IMR-90 (cell line): ENCODE results near the gene GRAMD2A. TPM values are rescaled to one million over a fixed set of nuclear protein-coding genes. Genes with fewer than 3 reads are reported as not detected.

Source experiments
- ATAC-seq: fragments of 200-7000 bp; cut with Tn5 transposase; 2 replicates; pipeline ENCODE4 v1.9.1; 2020; ENCODE audit warnings: low read depth, mild to moderate bottlenecking, moderate library complexity
- Bru-seq: library from RNA; stranded (reverse); fragments of 400-500 nt; gene quantifications from one replicate; lab custom pipeline; 2021; lab: Mats Ljungman, UMichigan
- BruChase-seq, 2 experiments: library from RNA; stranded (reverse); fragments of 400-500 nt; gene quantifications; one replicate each; lab custom pipeline; 2021; lab: Mats Ljungman, UMichigan
- BruUV-seq: library from RNA; stranded (reverse); fragments of 400-500 nt; replicated peaks from 2 replicates; lab custom pipeline; 2021; lab: Mats Ljungman, UMichigan
- CTCF ChIA-PET: fragments of 300-600 bp; formaldehyde crosslinking; extraction: SDS; loops from one replicate; lab custom pipeline; 2021; ENCODE audit warnings: antibody characterized with exemption; lab: Yijun Ruan, JAX
- POLR2A ChIA-PET: fragments of 300-600 bp; sonication (Branson Sonifier 250); formaldehyde crosslinking; loops from one replicate; lab custom pipeline; 2022; ENCODE audit warnings: antibody characterized with exemption; ENCODE audit not compliant: unreplicated experiment; lab: Charles Lee
- DNase-seq: peaks from one replicate; pipeline ENCODE4 v3.0.0; 2013
- H2AFZ ChIP-seq: replicated peaks from 2 replicates; pipeline ENCODE3; 2013; ENCODE audit warnings: low read length, mild to moderate bottlenecking; ENCODE audit not compliant: poor library complexity
- H2AK5ac ChIP-seq: 2 replicates; pipeline ENCODE4 v1.6.1; 2013; ENCODE audit warnings: low read depth, low read length, inconsistent platforms
- H2AK9ac ChIP-seq: replicated peaks from 2 replicates; pipeline ENCODE3; 2013; ENCODE audit warnings: mild to moderate bottlenecking, low read depth, low read length, moderate library complexity; ENCODE audit not compliant: poor library complexity
- H2BK120ac ChIP-seq: 2 replicates; pipeline ENCODE4 v1.6.1; 2013; ENCODE audit warnings: low read depth, low read length, inconsistent platforms
- H2BK15ac ChIP-seq: 3 replicates; pipeline ENCODE4 v1.6.1; 2013; ENCODE audit warnings: low read depth, low read length, inconsistent platforms
- H2BK20ac ChIP-seq: 2 replicates; pipeline ENCODE4 v1.6.1; 2013; ENCODE audit warnings: low read depth, mild to moderate bottlenecking, inconsistent platforms, low read length, moderate library complexity
- H2BK5ac ChIP-seq: 2 replicates; pipeline ENCODE4 v1.6.1; 2013; ENCODE audit warnings: mild to moderate bottlenecking, low read depth, low read length, inconsistent platforms; ENCODE audit not compliant: poor library complexity, severe bottlenecking
- H3K14ac ChIP-seq: replicated peaks from 2 replicates; pipeline ENCODE4 v1.6.1; 2013; ENCODE audit warnings: low read depth, low read length, inconsistent platforms
- H3K18ac ChIP-seq: 2 replicates; pipeline ENCODE4 v1.6.1; 2013; ENCODE audit warnings: low read depth, low read length, control low read depth
- H3K23ac ChIP-seq: 2 replicates; pipeline ENCODE4 v1.6.1; 2013; ENCODE audit warnings: low read depth, low read length, inconsistent platforms
- H3K27ac ChIP-seq: 2 replicates; pipeline ENCODE4 v1.5.1; 2013; ENCODE audit warnings: mild to moderate bottlenecking, control low read depth, low read length; ENCODE audit not compliant: insufficient read depth
- H3K27me3 ChIP-seq: 2 replicates; pipeline ENCODE4 v1.6.1; 2013; ENCODE audit warnings: low read length; ENCODE audit not compliant: control insufficient read depth, insufficient read depth
- H3K36me3 ChIP-seq: 2 replicates; pipeline ENCODE4 v1.6.1; 2013; ENCODE audit warnings: low read length, mixed read lengths; ENCODE audit not compliant: control insufficient read depth, insufficient read depth
- H3K4ac ChIP-seq: 2 replicates; pipeline ENCODE4 v1.6.1; 2013; ENCODE audit warnings: low read depth, low read length, inconsistent platforms
- H3K4me1 ChIP-seq: 2 replicates; pipeline ENCODE4 v1.6.1; 2013; ENCODE audit warnings: low read length, mixed read lengths; ENCODE audit not compliant: control insufficient read depth, insufficient read depth
- H3K4me2 ChIP-seq: 2 replicates; pipeline ENCODE4 v1.6.1; 2013; ENCODE audit warnings: low read depth, mild to moderate bottlenecking, control low read depth, low read length, moderate library complexity
- H3K4me3 ChIP-seq: 2 replicates; pipeline ENCODE4 v1.5.1; 2013; ENCODE audit warnings: low read depth, mild to moderate bottlenecking, control low read depth, low read length, moderate library complexity; ENCODE audit not compliant: insufficient read depth
- H3K56ac ChIP-seq: 2 replicates; pipeline ENCODE4 v1.6.1; 2013; ENCODE audit warnings: low read length, inconsistent platforms; ENCODE audit not compliant: insufficient read depth; ENCODE audit errors: extremely low read depth
- H3K79me1 ChIP-seq, 2 experiments: 2 replicates each; pipeline ENCODE4 v1.6.1; 2013; ENCODE audit warnings: low read length in 2 of 2, inconsistent platforms in 1 of 2, low read depth in 1 of 2
- H3K9ac ChIP-seq: 2 replicates; pipeline ENCODE4 v1.6.1; 2013; ENCODE audit warnings: low read depth, low read length, control low read depth
- H3K9me1 ChIP-seq: 2 replicates; pipeline ENCODE4 v1.6.1; 2013; ENCODE audit warnings: low read length, inconsistent platforms; ENCODE audit not compliant: insufficient read depth
- H3K9me3 ChIP-seq: 2 replicates; pipeline ENCODE4 v1.6.1; 2013; ENCODE audit warnings: low read length; ENCODE audit not compliant: control insufficient read depth, insufficient read depth
- H4K20me1 ChIP-seq: 2 replicates; pipeline ENCODE4 v1.6.1; 2013; ENCODE audit warnings: low read length, inconsistent platforms; ENCODE audit not compliant: insufficient read depth
- H4K5ac ChIP-seq: 2 replicates; pipeline ENCODE4 v1.6.1; 2013; ENCODE audit warnings: mild to moderate bottlenecking, low read depth, low read length, control low read depth
- H4K8ac ChIP-seq, 2 experiments: 2 replicates each; pipeline ENCODE4 v1.6.1; 2013; ENCODE audit warnings: low read depth in 2 of 2, low read length in 2 of 2, control low read depth in 1 of 2, inconsistent platforms in 1 of 2
- H4K91ac ChIP-seq: 2 replicates; pipeline ENCODE4 v1.6.1; 2013; ENCODE audit warnings: low read depth, low read length, inconsistent platforms; ENCODE audit not compliant: insufficient read depth
- BHLHE40 ChIP-seq: fragments of 150-350 bp; IDR thresholded peaks from 2 replicates; pipeline ENCODE4 v1.6.1; 2016; ENCODE audit warnings: mild to moderate bottlenecking, low read depth, low read length
- CHD1 ChIP-seq: IDR thresholded peaks from 2 replicates; pipeline ENCODE4 v1.6.1; 2012; ENCODE audit warnings: low read depth, low read length, improper control_type of control experiment
- FOS ChIP-seq: fragments of 150-350 bp; IDR thresholded peaks from 2 replicates; pipeline ENCODE4 v1.6.1; 2016; ENCODE audit warnings: low read depth, low read length
- MAFK ChIP-seq: IDR thresholded peaks from 2 replicates; pipeline ENCODE4 v1.6.1; 2012; ENCODE audit warnings: low read depth, low read length, improper control_type of control experiment
- MAZ ChIP-seq: IDR thresholded peaks from 2 replicates; pipeline ENCODE4 v1.6.1; 2012; ENCODE audit warnings: low read depth, mild to moderate bottlenecking, low read length, improper control_type of control experiment, moderate library complexity, borderline replicate concordance
- MXI1 ChIP-seq: IDR thresholded peaks from 2 replicates; pipeline ENCODE4 v1.6.1; 2012; ENCODE audit warnings: low read depth, mild to moderate bottlenecking, low read length, moderate library complexity, borderline replicate concordance
- NFE2L2 ChIP-seq: fragments of 150-350 bp; IDR thresholded peaks from 2 replicates; pipeline ENCODE4 v1.6.1; 2016; ENCODE audit warnings: low read depth, mild to moderate bottlenecking, low read length
- POLR2A ChIP-seq: IDR thresholded peaks from 2 replicates; pipeline ENCODE4 v1.6.1; 2012; ENCODE audit warnings: mild to moderate bottlenecking, low read depth, low read length
- RAD21 ChIP-seq: IDR thresholded peaks from 2 replicates; pipeline ENCODE4 v1.6.1; 2012; ENCODE audit warnings: low read length, improper control_type of control experiment
- RFX5 ChIP-seq: IDR thresholded peaks from 2 replicates; pipeline ENCODE4 v1.8.0; 2012; ENCODE audit warnings: low read depth, mild to moderate bottlenecking, low read length, moderate library complexity
- SMC3 ChIP-seq: fragments of 150-350 bp; IDR thresholded peaks from 2 replicates; pipeline ENCODE4 v1.6.1; 2016; ENCODE audit warnings: low read depth, mild to moderate bottlenecking, antibody characterized with exemption, low read length, moderate library complexity
- WGBS, 2 experiments: methylation state at CpG; one replicate each; pipeline versions ENCODE4 v1.1.5 to v1.1.7; 2013; ENCODE audit warnings: missing lambda C conversion rate in 2 of 2; ENCODE audit not compliant: insufficient read length in 1 of 2; ENCODE audit errors: extremely low coverage in 2 of 2; 5-methylcytosine and 5-hydroxymethylcytosine counted together
- dilution Hi-C: fragments of 300-500 bp; cut with HindIII; formaldehyde crosslinking; loops from one replicate; pipeline ENCODE4 v1.14.3; 2018; ENCODE audit warnings: low sequenced_read_pairs; ENCODE audit not compliant: unreplicated experiment
- in situ Hi-C: fragments of 300-500 bp; cut with MboI; formaldehyde crosslinking; loops from 3 replicates; pipeline ENCODE4 v1.14.3; 2019; ENCODE audit warnings: low sequenced_read_pairs, inconsistent platforms, mixed read lengths
- intact Hi-C: fragments of 100-400 bp; cut with micrococcal nuclease; formaldehyde crosslinking; loops from 2 replicates; pipeline ENCODE4 v1.10.0; 2022
- long read RNA-seq: library from polyadenylated mRNA; unstranded; transcript quantifications from one replicate; pipeline ENCODE4 v2.0.0, GENCODE V29; 2021; ENCODE audit not compliant: unreplicated experiment
- polyA plus RNA-seq, 3 experiments: library from polyadenylated mRNA; depleted of rRNA; stranded (reverse); fragments of >200 nt; gene quantifications; 2 replicates each; pipeline ENCODE4 v1.2.3, GENCODE V29; 2012; ENCODE audit warnings: low replicate concordance in 1 of 3
- total RNA-seq: library from RNA; depleted of rRNA; stranded (reverse); fragments of >200 nt; gene quantifications from 2 replicates; pipeline ENCODE4 v1.2.3, GENCODE V29; 2012; rRNA removed
- TF ChIP-seq, protein P1 (sequence below): fragments of 150-350 bp; IDR thresholded peaks from 2 replicates; pipeline ENCODE4 v1.6.1; 2017; ENCODE audit warnings: mild to moderate bottlenecking, antibody characterized with exemption, low read length, low read depth
- TF ChIP-seq, protein P2 (sequence below): conservative IDR thresholded peaks from 2 replicates; pipeline ENCODE4 v1.5.1; 2012; ENCODE audit warnings: mild to moderate bottlenecking, low read depth, low read length, improper control_type of control experiment

GRAMD2A gene
- total RNA-seq (under 0.01 and 0.18 TPM in 2 replicates), polyA plus RNA-seq (2012; rRNA removed) (0.14 TPM in 1 of 2 replicates, not detected in the other), Bru-seq, nascent RNA (percentile 14 among the genes with signal in this experiment), BruChase-seq, experiment 1, labeled RNA remaining after a 6-hour chase (percentile 14 among the genes with signal in this experiment), BruChase-seq, experiment 2, labeled RNA remaining after a 2-hour chase (percentile 17 among the genes with signal in this experiment)
- 0.02 TPM in 1 of 2 replicates, not detected in the other for polyA plus RNA-seq (2012; cell fraction: cytosol; rRNA removed)
- 0.07 and 0.16 TPM in 2 replicates for polyA plus RNA-seq (2012; cell fraction: nucleus; rRNA removed; ENCODE audit: low replicate concordance)
- long read RNA-seq = 0 reads

DNA sequence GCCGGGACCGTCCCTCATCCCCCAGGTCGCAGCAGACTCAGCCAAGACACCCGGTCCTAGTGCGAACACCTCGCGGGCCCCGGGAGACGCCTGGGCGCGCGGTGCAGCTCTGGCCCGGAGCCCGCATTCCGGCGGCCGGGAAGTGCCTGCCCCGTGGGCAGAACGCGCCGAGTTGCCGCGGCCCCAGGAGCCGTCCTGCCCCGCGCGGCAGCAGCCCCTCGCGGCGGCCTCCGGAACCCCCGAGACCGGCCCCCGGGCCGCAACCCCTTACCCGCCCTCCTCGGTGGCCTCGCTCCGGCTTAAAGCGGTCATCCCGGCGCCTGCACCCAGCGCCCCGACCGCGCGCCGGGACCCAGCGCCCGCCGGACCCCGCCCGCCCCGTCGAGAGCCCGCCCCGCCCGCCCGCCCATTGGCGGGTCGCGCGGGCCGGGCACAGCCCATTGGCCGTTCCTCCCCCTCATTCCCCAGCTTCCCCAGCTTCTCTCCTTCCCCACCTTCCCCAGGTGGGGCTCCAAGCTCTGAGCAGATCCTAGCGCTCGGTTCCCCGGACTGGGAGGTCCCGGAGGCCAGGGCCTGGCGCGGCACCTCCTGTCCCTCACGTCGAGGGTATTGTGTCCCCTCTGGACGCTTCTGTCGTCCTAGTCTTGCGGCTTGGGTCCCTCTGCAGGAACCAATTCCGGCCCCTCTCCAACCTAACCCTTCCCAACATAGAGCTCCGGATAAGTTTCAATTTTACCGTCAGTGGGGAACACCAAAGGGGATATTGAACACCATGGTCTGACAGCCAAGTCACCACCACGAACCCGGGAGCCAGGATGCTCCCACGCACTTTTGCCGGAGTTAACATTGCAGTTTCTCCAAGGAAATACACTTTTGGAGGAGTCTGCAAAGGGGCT lies at the start of gene GRAMD2A:
TSS of gene GRAMD2A (minus strand) at position 328 of the 896 bp plus-strand sequence.
- no peak within 1 kb of the TSS for H3K18ac ChIP-seq
- peak within 1 kb of the TSS; percentile 59 for H2AK9ac ChIP-seq
- H3K4ac ChIP-seq = no peak within 1 kb of the TSS
- no peak within 1 kb of the TSS for H4K8ac ChIP-seq
- 0 out of 2 replicates have a peak within 1 kb of the TSS, but pooled peaks have one; percentile 2 for H3K14ac ChIP-seq
- ChIA-PET CTCF (no interaction called here), POLR2A (no interaction called here)
- no peak within 1 kb of the TSS for H4K5ac ChIP-seq
- no peak within 1 kb of the TSS for H3K56ac ChIP-seq
- intact Hi-C loops (loop anchor here (2.0 to 5.0 kb wide), 2 partner anchors 33 to 75 kb away; partner anchors contain the start of genes PARP6 and PKM), dilution Hi-C loops (no loop called here), in situ Hi-C loops (no loop called here)
- TF ChIP-seq MAZ (no peak; the same call in 1 of the 2 replicates), POLR2A (no peak), NFE2L2 (no peak), BHLHE40 (no peak), RFX5 (no peak), FOS (no peak), MAFK (no peak), RAD21 (no peak), MXI1 (no peak), CHD1 (no peak), SMC3 (no peak)
- TF ChIP-seq, protein P1, sequence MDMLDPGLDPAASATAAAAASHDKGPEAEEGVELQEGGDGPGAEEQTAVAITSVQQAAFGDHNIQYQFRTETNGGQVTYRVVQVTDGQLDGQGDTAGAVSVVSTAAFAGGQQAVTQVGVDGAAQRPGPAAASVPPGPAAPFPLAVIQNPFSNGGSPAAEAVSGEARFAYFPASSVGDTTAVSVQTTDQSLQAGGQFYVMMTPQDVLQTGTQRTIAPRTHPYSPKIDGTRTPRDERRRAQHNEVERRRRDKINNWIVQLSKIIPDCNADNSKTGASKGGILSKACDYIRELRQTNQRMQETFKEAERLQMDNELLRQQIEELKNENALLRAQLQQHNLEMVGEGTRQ = no peak
- TF ChIP-seq, protein P2, sequence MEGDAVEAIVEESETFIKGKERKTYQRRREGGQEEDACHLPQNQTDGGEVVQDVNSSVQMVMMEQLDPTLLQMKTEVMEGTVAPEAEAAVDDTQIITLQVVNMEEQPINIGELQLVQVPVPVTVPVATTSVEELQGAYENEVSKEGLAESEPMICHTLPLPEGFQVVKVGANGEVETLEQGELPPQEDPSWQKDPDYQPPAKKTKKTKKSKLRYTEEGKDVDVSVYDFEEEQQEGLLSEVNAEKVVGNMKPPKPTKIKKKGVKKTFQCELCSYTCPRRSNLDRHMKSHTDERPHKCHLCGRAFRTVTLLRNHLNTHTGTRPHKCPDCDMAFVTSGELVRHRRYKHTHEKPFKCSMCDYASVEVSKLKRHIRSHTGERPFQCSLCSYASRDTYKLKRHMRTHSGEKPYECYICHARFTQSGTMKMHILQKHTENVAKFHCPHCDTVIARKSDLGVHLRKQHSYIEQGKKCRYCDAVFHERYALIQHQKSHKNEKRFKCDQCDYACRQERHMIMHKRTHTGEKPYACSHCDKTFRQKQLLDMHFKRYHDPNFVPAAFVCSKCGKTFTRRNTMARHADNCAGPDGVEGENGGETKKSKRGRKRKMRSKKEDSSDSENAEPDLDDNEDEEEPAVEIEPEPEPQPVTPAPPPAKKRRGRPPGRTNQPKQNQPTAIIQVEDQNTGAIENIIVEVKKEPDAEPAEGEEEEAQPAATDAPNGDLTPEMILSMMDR = no peak
- H2BK5ac ChIP-seq = no peak within 1 kb of the TSS
- H3K4me2 ChIP-seq = peak within 1 kb of the TSS; percentile 70
- peak within 1 kb of the TSS; percentile 83 for H2AFZ ChIP-seq
- no peaks in the 10 kb centered on the region for H3K9me1 ChIP-seq
- no peak within 1 kb of the TSS for H2BK120ac ChIP-seq
- 61% methylated on average over 8 of the region's 83 CpGs; no CpG with 5 or more reads in 1 of the 2 experiments for WGBS, 2 experiments
- no peaks in the 10 kb centered on the region for H3K9me3 ChIP-seq
- ATAC-seq = peak; percentile 72
- no peaks in the 10 kb centered on the region for H3K4me1 ChIP-seq
- no peak within 1 kb of the TSS for H4K91ac ChIP-seq
- H3K79me1 ChIP-seq = peaks cover 14 to 27% of the 10 kb centered on the region in 2 experiments
- H3K36me3 ChIP-seq = peaks cover 46% of the 10 kb centered on the region
- peak within 1 kb of the TSS; percentile 24; the same call in 1 of the 2 replicates for H3K23ac ChIP-seq
- no peak within 1 kb of the TSS for H3K27ac ChIP-seq
- H3K9ac ChIP-seq = no peak within 1 kb of the TSS
- H3K27me3 ChIP-seq = no peaks in the 10 kb centered on the region
- peaks cover 54% of the 10 kb centered on the region for H4K20me1 ChIP-seq
- no TSS peak for BruUV-seq
- no peak within 1 kb of the TSS for H2BK15ac ChIP-seq
- H2BK20ac ChIP-seq = no peak within 1 kb of the TSS
- DNase-seq = no peak
- peak within 1 kb of the TSS; percentile 25 for H3K4me3 ChIP-seq
- no peak within 1 kb of the TSS for H2AK5ac ChIP-seq
